DND-41 (cell line): Measurements from ENCODE around the gene SHISA6.

Experiments used
- EZH2 ChIP-seq: IDR thresholded peaks from 3 replicates; pipeline ENCODE4 v1.6.1; 2012; ENCODE audit warnings: borderline replicate concordance, low read depth, mild to moderate bottlenecking, moderate library complexity, low read length, inconsistent platforms; ENCODE audit not compliant: severe bottlenecking
- TF ChIP-seq, protein P1 (sequence below): IDR thresholded peaks from 2 replicates; pipeline ENCODE4 v1.5.1; 2012; ENCODE audit warnings: borderline replicate concordance, low read length, moderate library complexity, mild to moderate bottlenecking; ENCODE audit not compliant: poor library complexity, severe bottlenecking; ENCODE audit errors: extremely low read depth

DNA sequence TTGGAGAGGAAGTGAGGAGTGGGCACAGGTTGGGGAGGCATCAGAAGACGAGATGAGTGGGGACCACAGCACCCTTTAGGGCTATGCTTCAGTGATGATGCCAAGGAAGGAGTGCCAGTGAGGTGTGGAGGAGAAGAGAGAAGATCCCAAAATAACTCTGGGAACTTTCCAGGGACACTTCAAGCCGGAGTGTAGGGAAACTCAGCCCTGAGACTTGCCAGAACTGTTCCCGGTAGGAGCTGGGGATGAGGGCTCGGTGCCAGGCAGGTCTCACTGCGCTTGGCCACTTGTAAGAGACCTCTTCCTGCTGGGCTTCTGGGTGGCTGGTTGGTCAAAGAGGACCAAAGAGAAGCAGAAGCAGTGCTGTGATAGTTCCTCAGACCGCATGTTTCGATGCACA is 63.6 kb downstream of the SHISA6 start:
- no peak for TF ChIP-seq EZH2
- TF ChIP-seq, protein P1, sequence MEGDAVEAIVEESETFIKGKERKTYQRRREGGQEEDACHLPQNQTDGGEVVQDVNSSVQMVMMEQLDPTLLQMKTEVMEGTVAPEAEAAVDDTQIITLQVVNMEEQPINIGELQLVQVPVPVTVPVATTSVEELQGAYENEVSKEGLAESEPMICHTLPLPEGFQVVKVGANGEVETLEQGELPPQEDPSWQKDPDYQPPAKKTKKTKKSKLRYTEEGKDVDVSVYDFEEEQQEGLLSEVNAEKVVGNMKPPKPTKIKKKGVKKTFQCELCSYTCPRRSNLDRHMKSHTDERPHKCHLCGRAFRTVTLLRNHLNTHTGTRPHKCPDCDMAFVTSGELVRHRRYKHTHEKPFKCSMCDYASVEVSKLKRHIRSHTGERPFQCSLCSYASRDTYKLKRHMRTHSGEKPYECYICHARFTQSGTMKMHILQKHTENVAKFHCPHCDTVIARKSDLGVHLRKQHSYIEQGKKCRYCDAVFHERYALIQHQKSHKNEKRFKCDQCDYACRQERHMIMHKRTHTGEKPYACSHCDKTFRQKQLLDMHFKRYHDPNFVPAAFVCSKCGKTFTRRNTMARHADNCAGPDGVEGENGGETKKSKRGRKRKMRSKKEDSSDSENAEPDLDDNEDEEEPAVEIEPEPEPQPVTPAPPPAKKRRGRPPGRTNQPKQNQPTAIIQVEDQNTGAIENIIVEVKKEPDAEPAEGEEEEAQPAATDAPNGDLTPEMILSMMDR, result no peak
